GM20000 (cell line): Measurements from ENCODE around the gene ESRRG.

Source experiments
- DNase-seq: peaks from one replicate; pipeline ENCODE4 v3.0.0; 2012; ENCODE audit warnings: low spot score
- TF ChIP-seq, protein P1 (sequence below): IDR thresholded peaks from 2 replicates; pipeline ENCODE4 v1.5.1; 2012; ENCODE audit warnings: mild to moderate bottlenecking, control low read depth; ENCODE audit errors: extremely low read depth, missing control alignments

The ESRRG gene

GRCh38 chr1:216662681-216663080, 60.5 kb downstream of the ESRRG start:
- TF ChIP-seq, protein P1, sequence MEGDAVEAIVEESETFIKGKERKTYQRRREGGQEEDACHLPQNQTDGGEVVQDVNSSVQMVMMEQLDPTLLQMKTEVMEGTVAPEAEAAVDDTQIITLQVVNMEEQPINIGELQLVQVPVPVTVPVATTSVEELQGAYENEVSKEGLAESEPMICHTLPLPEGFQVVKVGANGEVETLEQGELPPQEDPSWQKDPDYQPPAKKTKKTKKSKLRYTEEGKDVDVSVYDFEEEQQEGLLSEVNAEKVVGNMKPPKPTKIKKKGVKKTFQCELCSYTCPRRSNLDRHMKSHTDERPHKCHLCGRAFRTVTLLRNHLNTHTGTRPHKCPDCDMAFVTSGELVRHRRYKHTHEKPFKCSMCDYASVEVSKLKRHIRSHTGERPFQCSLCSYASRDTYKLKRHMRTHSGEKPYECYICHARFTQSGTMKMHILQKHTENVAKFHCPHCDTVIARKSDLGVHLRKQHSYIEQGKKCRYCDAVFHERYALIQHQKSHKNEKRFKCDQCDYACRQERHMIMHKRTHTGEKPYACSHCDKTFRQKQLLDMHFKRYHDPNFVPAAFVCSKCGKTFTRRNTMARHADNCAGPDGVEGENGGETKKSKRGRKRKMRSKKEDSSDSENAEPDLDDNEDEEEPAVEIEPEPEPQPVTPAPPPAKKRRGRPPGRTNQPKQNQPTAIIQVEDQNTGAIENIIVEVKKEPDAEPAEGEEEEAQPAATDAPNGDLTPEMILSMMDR, result no peak

DNA sequence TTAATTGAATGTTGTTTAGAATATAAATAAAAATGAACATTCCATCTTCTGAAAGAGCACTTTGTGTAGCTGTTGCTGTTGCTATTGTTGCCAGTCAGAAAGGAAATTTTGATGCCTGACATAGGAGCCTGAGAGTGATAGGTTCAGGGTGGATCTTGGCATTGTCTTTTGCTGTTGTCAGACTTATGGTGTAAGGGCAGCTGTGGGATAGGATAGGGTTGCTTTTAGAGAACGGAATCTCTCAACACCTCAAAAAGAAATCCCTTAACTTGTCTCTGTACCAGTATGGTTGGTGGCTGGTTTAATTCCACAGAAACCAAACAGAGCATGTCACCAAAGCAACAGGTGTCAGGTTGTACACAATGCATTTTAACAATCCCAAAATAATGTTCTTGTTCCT, 62.7 kb downstream of the ESRRG start:
- DNase-seq, result no peak
- TF ChIP-seq, protein P1, result no peak

More at GRCh38 chr1:216662681-216663080, 60.5 kb downstream of the ESRRG start:
- no peak for DNase-seq

- TF ChIP-seq, protein P1, result no peak
- no peak for DNase-seq
Measured at GRCh38 chr1:216653001-216653400, 70.2 kb downstream of the ESRRG start.

GRCh38 chr1:216651826-216652418, 71.3 kb downstream of the ESRRG start:
- no peak for DNase-seq
- TF ChIP-seq, protein P1, result no peak

DNA sequence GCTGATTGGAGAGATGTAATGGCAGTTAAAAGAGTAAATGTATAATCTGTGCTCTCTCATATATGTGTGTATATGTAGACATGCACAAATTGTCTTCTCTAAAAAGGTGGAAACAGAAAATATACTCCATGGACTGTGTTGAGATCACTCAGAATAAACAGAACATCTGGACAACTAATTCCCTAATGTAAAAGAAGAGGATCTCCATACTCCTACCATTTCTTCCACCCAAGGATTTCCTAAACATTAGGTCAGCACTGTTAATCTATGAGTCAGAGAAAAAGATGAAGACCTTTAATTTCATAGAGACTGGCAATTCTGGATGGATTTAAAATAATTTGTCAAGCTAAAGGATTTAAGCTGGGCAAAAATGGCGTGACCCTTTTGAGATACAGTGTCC, 80.1 kb downstream of the ESRRG start:
- TF ChIP-seq, protein P1, result no peak
- DNase-seq, result no peak

DNA sequence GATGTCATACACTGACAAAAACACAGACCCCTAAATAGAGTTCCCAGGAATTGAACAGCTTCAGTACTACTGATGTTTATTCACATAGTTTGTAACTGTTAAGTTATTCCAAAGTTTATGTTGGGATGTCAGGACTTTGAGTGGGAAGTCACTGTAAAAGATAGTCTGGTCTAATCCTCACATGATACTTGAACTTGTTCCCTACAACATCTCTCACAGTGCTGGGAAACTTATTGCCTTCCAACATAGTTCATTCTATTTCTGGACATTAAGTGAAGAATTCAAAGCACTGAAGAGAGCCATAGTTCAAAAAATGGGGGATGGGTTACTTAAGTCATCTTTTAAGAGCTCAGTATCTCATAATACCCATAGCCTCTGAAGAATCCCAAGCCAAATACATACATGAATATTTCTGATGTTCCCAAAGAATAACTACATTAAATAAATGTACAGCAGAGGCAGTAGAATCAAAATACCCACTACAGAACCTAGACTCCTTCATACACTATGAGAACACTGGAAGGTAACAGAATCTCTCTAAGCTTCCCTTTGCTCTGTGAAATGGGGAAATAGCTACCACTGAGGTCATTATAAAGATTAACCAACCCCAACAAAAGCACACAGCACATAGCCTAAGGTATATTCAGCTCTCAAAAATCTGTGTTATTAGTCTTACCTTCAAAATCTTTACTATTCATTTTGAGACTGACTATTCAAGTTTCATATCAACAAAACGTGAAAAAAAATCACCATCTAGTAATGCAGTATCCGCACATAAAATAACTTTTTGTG, 81.4 kb downstream of the ESRRG start:
- TF ChIP-seq, protein P1, result no peak
- DNase-seq, result peak; percentile 2

- TF ChIP-seq, protein P1, result no peak
- DNase-seq, result no peak
Measured at GRCh38 chr1:216640100-216640499, 83.1 kb downstream of the ESRRG start.
